Breast epithelium (tissue), 3 donors: ENCODE data around the gene AGAP1.

Experiments used
- POLR2A ChIP-seq: fragments of 450-650 bp; IDR thresholded peaks from one replicate; pipeline ENCODE4 v1.6.1; 2016; ENCODE audit warnings: antibody characterized with exemption, mild to moderate bottlenecking, moderate library complexity
- TF ChIP-seq, protein P1 (sequence below), 3 donors: fragments of 450-650 bp; IDR thresholded peaks; one replicate each; pipeline ENCODE4 v1.5.1; 2016 to 2017; ENCODE audit warnings: antibody characterized with exemption in 3 of 3, mild to moderate bottlenecking in 3 of 3, moderate library complexity in 3 of 3

DNA sequence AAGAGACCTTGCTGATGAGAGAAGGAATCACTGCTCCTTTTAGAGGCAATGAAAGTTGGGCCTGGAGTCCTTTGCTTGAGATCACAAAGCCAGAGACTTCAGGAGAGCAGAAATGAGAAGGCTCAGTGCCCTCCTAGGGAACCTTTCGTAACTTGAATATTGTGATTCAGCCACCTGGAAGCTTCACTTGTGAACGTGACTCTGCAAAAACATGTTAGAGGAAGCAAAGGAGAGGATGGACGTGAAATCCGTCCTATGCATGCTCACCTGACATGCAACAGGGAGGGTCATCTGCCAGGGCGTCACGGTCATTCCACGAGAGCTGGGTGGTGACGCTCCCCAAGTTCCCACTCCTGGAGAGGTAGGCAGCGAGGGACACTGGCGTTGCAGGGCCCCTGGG, 243.6 kb downstream of the AGAP1 start:
- TF ChIP-seq, protein P1, sequence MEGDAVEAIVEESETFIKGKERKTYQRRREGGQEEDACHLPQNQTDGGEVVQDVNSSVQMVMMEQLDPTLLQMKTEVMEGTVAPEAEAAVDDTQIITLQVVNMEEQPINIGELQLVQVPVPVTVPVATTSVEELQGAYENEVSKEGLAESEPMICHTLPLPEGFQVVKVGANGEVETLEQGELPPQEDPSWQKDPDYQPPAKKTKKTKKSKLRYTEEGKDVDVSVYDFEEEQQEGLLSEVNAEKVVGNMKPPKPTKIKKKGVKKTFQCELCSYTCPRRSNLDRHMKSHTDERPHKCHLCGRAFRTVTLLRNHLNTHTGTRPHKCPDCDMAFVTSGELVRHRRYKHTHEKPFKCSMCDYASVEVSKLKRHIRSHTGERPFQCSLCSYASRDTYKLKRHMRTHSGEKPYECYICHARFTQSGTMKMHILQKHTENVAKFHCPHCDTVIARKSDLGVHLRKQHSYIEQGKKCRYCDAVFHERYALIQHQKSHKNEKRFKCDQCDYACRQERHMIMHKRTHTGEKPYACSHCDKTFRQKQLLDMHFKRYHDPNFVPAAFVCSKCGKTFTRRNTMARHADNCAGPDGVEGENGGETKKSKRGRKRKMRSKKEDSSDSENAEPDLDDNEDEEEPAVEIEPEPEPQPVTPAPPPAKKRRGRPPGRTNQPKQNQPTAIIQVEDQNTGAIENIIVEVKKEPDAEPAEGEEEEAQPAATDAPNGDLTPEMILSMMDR (IDR thresholded peaks at IDR 0.05): no peak
- TF ChIP-seq POLR2A: no peak
